Progenitor cell of endocrine pancreas (in vitro differentiated cells): ENCODE results near the gene POLG2. TPM values are rescaled to one million over a fixed set of nuclear protein-coding genes. Genes with fewer than 3 reads are reported as not detected.

ENCODE experiments used
- DNase-seq: peaks from one replicate; pipeline ENCODE4 v3.0.0; 2021; ENCODE audit warnings: low spot score; ENCODE audit not compliant: unreplicated experiment
- H3K27ac Mint-ChIP-seq: 2 replicates; pipeline ENCODE4 v1.8.0; 2021; ENCODE audit warnings: mild to moderate bottlenecking, moderate library complexity, mixed read lengths
- H3K27me3 Mint-ChIP-seq: 2 replicates; pipeline ENCODE4 v1.8.0; 2021; ENCODE audit warnings: mixed read lengths
- H3K36me3 Mint-ChIP-seq: 2 replicates; pipeline ENCODE4 v1.8.0; 2022; ENCODE audit warnings: mixed read lengths; ENCODE audit not compliant: insufficient read depth
- H3K4me1 Mint-ChIP-seq: 2 replicates; pipeline ENCODE4 v1.8.0; 2021; ENCODE audit warnings: low read depth, mixed read lengths
- H3K4me3 Mint-ChIP-seq: 2 replicates; pipeline ENCODE4 v1.8.0; 2021; ENCODE audit warnings: low read depth, mild to moderate bottlenecking, moderate library complexity, mixed read lengths
- H3K9me3 Mint-ChIP-seq: 2 replicates; pipeline ENCODE4 v1.8.0; 2021; ENCODE audit warnings: low read depth, mixed read lengths
- total RNA-seq: library from RNA; stranded (reverse); gene quantifications from 2 replicates; pipeline ENCODE4 v1.2.1, GENCODE V29; 2021
- TF ChIP-seq, protein P1 (sequence below): fragments of 200-600 bp; sonication (generic); IDR thresholded peaks from one replicate; pipeline ENCODE4 v1.5.0; 2021; ENCODE audit warnings: antibody characterized with exemption, mild to moderate bottlenecking; ENCODE audit not compliant: unreplicated experiment

Gene POLG2
- total RNA-seq, 1 donor from 2014 or later, result 33.1 TPM

DNA sequence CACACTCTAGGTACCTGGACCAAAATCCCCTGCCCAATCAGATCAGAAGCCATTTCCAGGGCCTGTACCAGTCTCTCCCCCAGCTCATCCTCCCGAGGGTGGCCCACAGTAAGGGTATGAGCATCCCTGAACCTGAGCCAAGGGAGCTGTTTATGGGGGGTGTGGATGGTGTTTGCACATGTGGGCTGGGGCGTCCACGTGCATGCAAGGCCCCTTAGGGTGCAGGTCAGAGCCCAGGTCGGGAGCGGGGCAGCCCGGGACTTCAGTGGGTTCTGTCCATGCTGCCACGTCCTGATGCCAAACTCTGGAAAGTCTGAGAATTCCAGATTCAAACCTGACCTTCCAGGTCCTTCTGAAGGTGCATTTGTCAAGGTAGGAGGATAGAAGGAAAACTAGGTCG, 38.1 kb downstream of the POLG2 start:
- H3K4me1 Mint-ChIP-seq, result no peaks in the 10 kb centered on the region
- no peak for DNase-seq
- TF ChIP-seq, protein P1, sequence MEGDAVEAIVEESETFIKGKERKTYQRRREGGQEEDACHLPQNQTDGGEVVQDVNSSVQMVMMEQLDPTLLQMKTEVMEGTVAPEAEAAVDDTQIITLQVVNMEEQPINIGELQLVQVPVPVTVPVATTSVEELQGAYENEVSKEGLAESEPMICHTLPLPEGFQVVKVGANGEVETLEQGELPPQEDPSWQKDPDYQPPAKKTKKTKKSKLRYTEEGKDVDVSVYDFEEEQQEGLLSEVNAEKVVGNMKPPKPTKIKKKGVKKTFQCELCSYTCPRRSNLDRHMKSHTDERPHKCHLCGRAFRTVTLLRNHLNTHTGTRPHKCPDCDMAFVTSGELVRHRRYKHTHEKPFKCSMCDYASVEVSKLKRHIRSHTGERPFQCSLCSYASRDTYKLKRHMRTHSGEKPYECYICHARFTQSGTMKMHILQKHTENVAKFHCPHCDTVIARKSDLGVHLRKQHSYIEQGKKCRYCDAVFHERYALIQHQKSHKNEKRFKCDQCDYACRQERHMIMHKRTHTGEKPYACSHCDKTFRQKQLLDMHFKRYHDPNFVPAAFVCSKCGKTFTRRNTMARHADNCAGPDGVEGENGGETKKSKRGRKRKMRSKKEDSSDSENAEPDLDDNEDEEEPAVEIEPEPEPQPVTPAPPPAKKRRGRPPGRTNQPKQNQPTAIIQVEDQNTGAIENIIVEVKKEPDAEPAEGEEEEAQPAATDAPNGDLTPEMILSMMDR, result no peak
- H3K27ac Mint-ChIP-seq, result no peak overlapping the region
- no peaks in the 10 kb centered on the region for H3K36me3 Mint-ChIP-seq
- H3K9me3 Mint-ChIP-seq, result no peaks in the 10 kb centered on the region
- no peaks in the 10 kb centered on the region for H3K27me3 Mint-ChIP-seq
- H3K4me3 Mint-ChIP-seq, result no peak overlapping the region

DNA sequence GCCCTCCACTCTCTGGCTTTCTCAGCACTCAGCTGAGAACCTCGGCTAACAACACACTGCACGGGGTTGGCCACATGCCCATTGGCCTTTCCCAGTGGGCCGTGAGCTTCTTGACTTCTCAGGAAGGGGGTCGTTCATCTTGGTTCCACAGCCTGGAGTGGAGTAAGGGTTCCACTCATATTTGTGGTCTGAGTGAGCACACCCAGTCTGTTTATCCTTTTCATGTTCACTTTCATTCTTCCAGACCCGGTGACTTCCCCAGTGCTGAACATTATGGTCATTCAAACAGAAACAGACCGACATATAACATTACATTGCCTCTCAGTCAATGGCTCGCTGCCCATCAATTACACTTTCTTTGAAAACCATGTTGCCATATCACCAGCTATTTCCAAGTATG, 39.7 kb downstream of the POLG2 start:
- TF ChIP-seq, protein P1, result no peak
- no peak overlapping the region for H3K27ac Mint-ChIP-seq
- no peaks in the 10 kb centered on the region for H3K4me1 Mint-ChIP-seq
- no peaks in the 10 kb centered on the region for H3K27me3 Mint-ChIP-seq
- H3K36me3 Mint-ChIP-seq, result no peaks in the 10 kb centered on the region
- no peak overlapping the region for H3K4me3 Mint-ChIP-seq
- DNase-seq, result no peak
- H3K9me3 Mint-ChIP-seq, result no peaks in the 10 kb centered on the region

DNA sequence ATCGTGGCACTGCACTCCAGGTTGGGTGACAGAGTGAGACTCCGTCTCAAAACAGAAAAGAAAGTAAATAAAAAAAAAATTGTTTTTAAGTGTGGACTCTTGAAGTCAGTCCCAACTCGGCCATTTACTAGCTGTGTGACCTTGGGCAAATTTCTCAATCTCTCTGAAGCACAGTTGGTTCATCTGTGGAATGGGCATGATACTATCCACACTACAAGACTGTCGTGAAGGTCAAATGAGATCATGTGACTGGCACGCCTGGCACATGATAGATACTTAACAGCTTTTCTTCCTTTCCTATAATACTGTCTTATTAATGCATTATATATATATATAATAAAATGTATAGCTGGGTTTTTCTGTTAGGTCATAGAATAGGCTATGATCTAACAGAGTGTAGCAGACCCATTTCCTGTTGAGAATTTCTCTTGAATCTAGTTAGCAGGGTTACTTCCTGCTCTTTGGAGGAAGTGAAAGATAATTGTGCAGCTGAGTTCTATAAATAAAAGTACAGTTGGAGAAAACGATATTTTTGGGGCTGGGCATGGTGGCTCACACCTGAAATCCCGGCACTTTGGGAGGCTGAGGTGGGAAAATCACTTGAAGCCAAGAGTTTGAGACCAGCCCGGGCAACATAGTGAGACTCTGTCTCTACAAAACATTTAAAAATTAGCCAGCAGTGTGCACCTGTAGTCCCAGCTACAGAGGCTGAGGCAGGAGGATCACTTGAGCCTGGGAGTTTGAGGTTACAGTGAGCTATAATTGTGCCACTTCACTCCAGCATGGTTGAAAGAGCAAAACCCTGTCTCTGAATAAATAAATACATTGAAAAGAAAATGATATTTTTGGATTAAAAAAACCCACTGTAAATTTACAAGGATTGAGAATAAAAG, 40.6 kb downstream of the POLG2 start:
- H3K27me3 Mint-ChIP-seq, result no peaks in the 10 kb centered on the region
- TF ChIP-seq, protein P1, result no peak
- no peaks in the 10 kb centered on the region for H3K36me3 Mint-ChIP-seq

DNA sequence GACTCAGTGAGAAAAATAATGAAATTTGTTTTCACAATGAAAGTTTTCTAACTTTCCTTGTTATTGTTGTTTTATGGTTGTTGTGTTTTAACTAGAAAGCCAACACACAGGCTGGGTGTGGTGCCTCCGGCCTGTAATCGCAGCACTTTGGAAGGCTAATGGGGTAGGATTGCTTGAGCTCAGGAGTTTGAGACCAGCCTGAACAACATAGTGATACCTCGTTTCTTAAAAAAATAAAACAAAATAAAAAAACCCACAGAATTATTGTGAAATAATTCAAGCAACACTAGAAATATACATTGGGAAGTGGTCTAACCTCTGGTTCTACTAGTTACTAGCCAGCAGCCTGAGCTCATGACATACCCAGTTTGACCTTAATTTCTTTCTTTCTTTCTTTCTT, 47.3 kb downstream of the POLG2 start:
- Mint-ChIP-seq H3K9me3 (no peaks in the 10 kb centered on the region), H3K4me3 (no peak overlapping the region), H3K4me1 (no peaks in the 10 kb centered on the region), H3K27me3 (no peaks in the 10 kb centered on the region), H3K27ac (no peak overlapping the region), H3K36me3 (no peaks in the 10 kb centered on the region)
- TF ChIP-seq, protein P1, result no peak
- no peak for DNase-seq

More for the DNA sequence above, 40.6 kb downstream of the POLG2 start:
- H3K4me1 Mint-ChIP-seq, result no peaks in the 10 kb centered on the region
- H3K27ac Mint-ChIP-seq, result no peak overlapping the region
- no peaks in the 10 kb centered on the region for H3K9me3 Mint-ChIP-seq
- no peak overlapping the region for H3K4me3 Mint-ChIP-seq
- no peak for DNase-seq

DNA sequence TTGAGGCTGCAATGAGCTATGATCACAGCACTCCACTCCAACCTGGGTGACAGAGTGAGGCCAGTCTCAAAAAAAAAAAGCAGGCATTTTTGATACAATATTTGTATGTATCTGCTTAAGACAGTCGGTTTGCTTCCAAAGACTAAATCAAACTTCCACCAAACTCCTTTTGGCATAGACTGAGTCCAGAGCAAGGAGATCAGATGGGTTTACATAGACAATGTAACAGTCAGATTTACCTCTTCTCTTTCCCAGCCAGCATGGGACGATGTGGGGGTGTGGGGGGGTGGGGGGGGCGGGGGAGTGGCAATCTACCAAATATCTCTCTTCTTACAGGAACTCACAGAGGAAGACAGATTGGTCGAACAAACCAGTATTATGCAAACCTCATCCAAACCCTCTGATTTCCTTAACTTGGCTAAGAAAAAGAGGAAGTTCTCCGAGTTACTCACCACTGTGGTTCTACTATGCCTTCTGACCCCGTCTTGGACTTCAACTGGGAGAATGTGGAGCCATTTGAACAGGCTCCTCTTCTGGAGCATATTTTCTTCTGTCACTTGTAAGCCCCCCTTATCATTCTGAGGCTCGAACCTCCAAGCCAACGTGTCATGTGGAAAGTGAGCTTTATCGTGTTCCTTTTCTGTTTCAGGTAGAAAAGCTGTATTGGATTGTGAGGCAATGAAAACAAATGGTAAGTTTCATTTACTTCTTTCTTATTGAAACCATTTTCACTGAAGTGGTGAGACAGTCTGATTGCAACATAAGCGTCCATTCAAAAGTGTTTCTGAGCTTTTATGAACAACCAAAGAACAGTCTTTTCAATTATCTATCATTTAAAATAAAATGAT, 48.0 kb downstream of the POLG2 start, which contains the start of gene MILR1:
TSS of gene MILR1 (plus strand) at position 451 of the 848 bp plus-strand sequence. CDS start at position 505, 54 bp downstream.
- H3K27me3 Mint-ChIP-seq, result no peaks in the 10 kb centered on the region
- H3K4me1 Mint-ChIP-seq, result no peaks in the 10 kb centered on the region
- no peak within 1 kb of the TSS for H3K4me3 Mint-ChIP-seq
- TF ChIP-seq, protein P1, result no peak
- H3K27ac Mint-ChIP-seq, result no peak within 1 kb of the TSS
- DNase-seq, result no peak
- no peaks in the 10 kb centered on the region for H3K9me3 Mint-ChIP-seq
- no peaks in the 10 kb centered on the region for H3K36me3 Mint-ChIP-seq
